ENCODE data around the gene RNF212. TPM values are rescaled to one million over a fixed set of nuclear protein-coding genes. Genes with fewer than 3 reads are reported as not detected.

RNF212 gene
- total and polyA plus RNA-seq, 9 of the 15 experiments (the other 6 are each of a cell fraction or from before 2014, with no cell fraction given), result 0.04 TPM; not detected in 8

DNA sequence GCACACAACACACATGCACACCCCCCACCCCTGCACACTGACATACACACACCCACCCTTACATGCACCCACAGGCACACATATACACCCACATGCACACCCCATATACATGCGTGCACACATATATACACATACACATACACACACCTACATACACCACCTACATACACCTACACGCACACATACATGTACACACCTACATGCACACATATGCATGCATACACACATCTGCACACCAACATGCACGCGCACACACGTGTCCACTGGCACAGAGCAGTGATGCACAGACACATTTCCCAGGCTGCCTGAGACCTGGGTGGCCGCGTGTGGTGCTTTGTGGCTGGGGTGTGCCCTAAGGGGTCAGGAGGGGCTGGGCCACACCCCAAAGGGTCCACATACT is 70.2 kb downstream of the RNF212 start (continued):
- TF ChIP-seq RBBP5 (IDR thresholded peaks at IDR 0.05; ENCODE audit: borderline replicate concordance, insufficient read depth, low read length, poor library complexity, severe bottlenecking), result no peak
- no peak for TF ChIP-seq MTF1 (CRISPR knock-in tag; IDR thresholded peaks at IDR 0.05; ENCODE audit: borderline replicate concordance)
- TF ChIP-seq, protein P1, sequence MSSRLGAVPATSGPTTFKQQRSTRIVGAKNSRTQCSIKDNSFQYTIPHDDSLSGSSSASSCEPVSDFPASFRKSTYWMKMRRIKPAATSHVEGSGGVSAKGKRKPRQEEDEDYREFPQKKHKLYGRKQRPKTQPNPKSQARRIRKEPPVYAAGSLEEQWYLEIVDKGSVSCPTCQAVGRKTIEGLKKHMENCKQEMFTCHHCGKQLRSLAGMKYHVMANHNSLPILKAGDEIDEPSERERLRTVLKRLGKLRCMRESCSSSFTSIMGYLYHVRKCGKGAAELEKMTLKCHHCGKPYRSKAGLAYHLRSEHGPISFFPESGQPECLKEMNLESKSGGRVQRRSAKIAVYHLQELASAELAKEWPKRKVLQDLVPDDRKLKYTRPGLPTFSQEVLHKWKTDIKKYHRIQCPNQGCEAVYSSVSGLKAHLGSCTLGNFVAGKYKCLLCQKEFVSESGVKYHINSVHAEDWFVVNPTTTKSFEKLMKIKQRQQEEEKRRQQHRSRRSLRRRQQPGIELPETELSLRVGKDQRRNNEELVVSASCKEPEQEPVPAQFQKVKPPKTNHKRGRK (tag; IDR thresholded peaks at IDR 0.05), result no peak
- TF ChIP-seq KDM1A (IDR thresholded peaks at IDR 0.05), result peak in 1 of 2 experiments; percentile 100; a peak in 2 of 4 replicates
- TF ChIP-seq ZC3H4 (CRISPR knock-in tag; IDR thresholded peaks at IDR 0.05; ENCODE audit: borderline replicate concordance), result 0 out of 2 replicates have a peak, but pooled peaks have one; percentile 52
- peak; percentile 12 to 26; a peak in 1 of 4 replicates for TF ChIP-seq MLLT1 (IDR thresholded peaks at IDR 0.05)
- peak; percentile 12; the same call in 1 of the 2 replicates for TF ChIP-seq NCOR1 (IDR thresholded peaks at IDR 0.05)
- peak; percentile 78 for TF ChIP-seq PHF20 (IDR thresholded peaks at IDR 0.05; ENCODE audit: partially characterized antibody)
- no peak for TF ChIP-seq SMAD1 (IDR thresholded peaks at IDR 0.05; ENCODE audit: low read depth, low read length, partially characterized antibody)
- TF ChIP-seq SMARCA5 (IDR thresholded peaks at IDR 0.05), result peak; percentile 67; the same call in 1 of the 2 replicates
- TF ChIP-seq TGIF2 (CRISPR knock-in tag; IDR thresholded peaks at IDR 0.05), result no peak
- TF ChIP-seq ZNF184 (CRISPR knock-in tag; IDR thresholded peaks at IDR 0.05), result no peak

Data from K562 (cell line).